ENCODE data around the gene CASZ1.

Gene CASZ1

GRCh38 chr1:10641976-10642375 is 154.5 kb downstream of the CASZ1 start:
- DNase-seq (ENCODE audit: low read depth, low spot score) = no peak
- Histone ChIP-seq H3K27me3 (ENCODE audit: insufficient read depth, insufficient read length) (peaks cover 20% of the 10 kb centered on the region), H3K4me3 (ENCODE audit: insufficient read length, low read depth) (no peak overlapping the region), H3K9me3 (ENCODE audit: insufficient read depth, low read length) (no peaks in the 10 kb centered on the region), H3K4me1 (ENCODE audit: insufficient read depth, insufficient read length) (peaks cover 15% of the 10 kb centered on the region), H3K36me3 (ENCODE audit: insufficient read depth, insufficient read length, low read length) (no peaks in the 10 kb centered on the region), H3K9ac (ENCODE audit: insufficient read length, low read depth) (no peak overlapping the region)
- no peak for TF ChIP-seq YY1 (IDR thresholded peaks at IDR 0.05; ENCODE audit: insufficient read depth, insufficient read length)
- TF ChIP-seq SUZ12 (IDR thresholded peaks at IDR 0.05; ENCODE audit: extremely low read depth, insufficient read depth, insufficient read length) = no peak
- no peak for TF ChIP-seq ZNF274 (IDR thresholded peaks at IDR 0.05; ENCODE audit: low read depth, low read length)

- no peak overlapping the region for H3K4me3 ChIP-seq (ENCODE audit: insufficient read length, low read depth)
- TF ChIP-seq SUZ12 (IDR thresholded peaks at IDR 0.05; ENCODE audit: extremely low read depth, insufficient read depth, insufficient read length) = no peak
Measured at GRCh38 chr1:10640843-10641553, 155.4 kb downstream of the CASZ1 start.

GRCh38 chr1:10639775-10640578 is 156.5 kb downstream of the CASZ1 start:
- Histone ChIP-seq H3K4me3 (ENCODE audit: insufficient read length, low read depth) (peak overlapping the region; percentile 4), H3K9ac (ENCODE audit: insufficient read length, low read depth) (peak overlapping the region; percentile 32), H3K9me3 (ENCODE audit: insufficient read depth, low read length) (no peaks in the 10 kb centered on the region), H3K4me1 (ENCODE audit: insufficient read depth, insufficient read length) (peaks cover 12% of the 10 kb centered on the region), H3K27me3 (ENCODE audit: insufficient read depth, insufficient read length) (peaks cover 20% of the 10 kb centered on the region), H3K36me3 (ENCODE audit: insufficient read depth, insufficient read length, low read length) (no peaks in the 10 kb centered on the region)
- DNase-seq (ENCODE audit: low read depth, low spot score) = no peak
- no peak for TF ChIP-seq SUZ12 (IDR thresholded peaks at IDR 0.05; ENCODE audit: extremely low read depth, insufficient read depth, insufficient read length)
- no peak for TF ChIP-seq ZNF274 (IDR thresholded peaks at IDR 0.05; ENCODE audit: low read depth, low read length)
- TF ChIP-seq YY1 (IDR thresholded peaks at IDR 0.05; ENCODE audit: insufficient read depth, insufficient read length) = no peak

More at GRCh38 chr1:10640843-10641553, 155.4 kb downstream of the CASZ1 start:
- no peak for DNase-seq (ENCODE audit: low read depth, low spot score)
- H3K4me1 ChIP-seq (ENCODE audit: insufficient read depth, insufficient read length) = peaks cover 12% of the 10 kb centered on the region
- peak overlapping the region; percentile 32 for H3K9ac ChIP-seq (ENCODE audit: insufficient read length, low read depth)
- H3K27me3 ChIP-seq (ENCODE audit: insufficient read depth, insufficient read length) = peaks cover 20% of the 10 kb centered on the region
- H3K9me3 ChIP-seq (ENCODE audit: insufficient read depth, low read length) = no peaks in the 10 kb centered on the region
- no peaks in the 10 kb centered on the region for H3K36me3 ChIP-seq (ENCODE audit: insufficient read depth, insufficient read length, low read length)

GRCh38 chr1:10639011-10639774 is 157.3 kb downstream of the CASZ1 start:
- Histone ChIP-seq H3K27me3 (ENCODE audit: insufficient read depth, insufficient read length) (peaks cover 20% of the 10 kb centered on the region), H3K9ac (ENCODE audit: insufficient read length, low read depth) (peak overlapping the region; percentile 67), H3K4me3 (ENCODE audit: insufficient read length, low read depth) (peak overlapping the region; percentile 36), H3K4me1 (ENCODE audit: insufficient read depth, insufficient read length) (peaks cover 15% of the 10 kb centered on the region), H3K36me3 (ENCODE audit: insufficient read depth, insufficient read length, low read length) (no peaks in the 10 kb centered on the region), H3K9me3 (ENCODE audit: insufficient read depth, low read length) (no peaks in the 10 kb centered on the region)
- DNase-seq (ENCODE audit: low read depth, low spot score) = no peak
- TF ChIP-seq YY1 (IDR thresholded peaks at IDR 0.05; ENCODE audit: insufficient read depth, insufficient read length) (no peak), SUZ12 (IDR thresholded peaks at IDR 0.05; ENCODE audit: extremely low read depth, insufficient read depth, insufficient read length) (no peak), ZNF274 (IDR thresholded peaks at IDR 0.05; ENCODE audit: low read depth, low read length) (no peak)

GRCh38 chr1:10638559-10639005 is 157.9 kb downstream of the CASZ1 start:
- H3K36me3 ChIP-seq (ENCODE audit: insufficient read depth, insufficient read length, low read length) = no peaks in the 10 kb centered on the region
- H3K9me3 ChIP-seq (ENCODE audit: insufficient read depth, low read length) = no peaks in the 10 kb centered on the region
- H3K4me1 ChIP-seq (ENCODE audit: insufficient read depth, insufficient read length) = peaks cover 15% of the 10 kb centered on the region
- H3K27me3 ChIP-seq (ENCODE audit: insufficient read depth, insufficient read length) = peaks cover 20% of the 10 kb centered on the region
- peak overlapping the region; percentile 67 for H3K9ac ChIP-seq (ENCODE audit: insufficient read length, low read depth)
- TF ChIP-seq SUZ12 (IDR thresholded peaks at IDR 0.05; ENCODE audit: extremely low read depth, insufficient read depth, insufficient read length) = no peak
- TF ChIP-seq ZNF274 (IDR thresholded peaks at IDR 0.05; ENCODE audit: low read depth, low read length) = no peak
- TF ChIP-seq YY1 (IDR thresholded peaks at IDR 0.05; ENCODE audit: insufficient read depth, insufficient read length) = no peak
- no peak for DNase-seq (ENCODE audit: low read depth, low spot score)
- H3K4me3 ChIP-seq (ENCODE audit: insufficient read length, low read depth) = peak overlapping the region; percentile 36

GRCh38 chr1:10637834-10638558 is 158.4 kb downstream of the CASZ1 start:
- H3K9ac ChIP-seq (ENCODE audit: insufficient read length, low read depth) = peak overlapping the region; percentile 67
- H3K36me3 ChIP-seq (ENCODE audit: insufficient read depth, insufficient read length, low read length) = no peaks in the 10 kb centered on the region
- no peak for TF ChIP-seq YY1 (IDR thresholded peaks at IDR 0.05; ENCODE audit: insufficient read depth, insufficient read length)
- TF ChIP-seq SUZ12 (IDR thresholded peaks at IDR 0.05; ENCODE audit: extremely low read depth, insufficient read depth, insufficient read length) = no peak
- no peak for TF ChIP-seq ZNF274 (IDR thresholded peaks at IDR 0.05; ENCODE audit: low read depth, low read length)
- no peaks in the 10 kb centered on the region for H3K9me3 ChIP-seq (ENCODE audit: insufficient read depth, low read length)
- peak overlapping the region; percentile 36 for H3K4me3 ChIP-seq (ENCODE audit: insufficient read length, low read depth)
- peaks cover 18% of the 10 kb centered on the region for H3K4me1 ChIP-seq (ENCODE audit: insufficient read depth, insufficient read length)
- DNase-seq (ENCODE audit: low read depth, low spot score) = no peak
- peaks cover 20% of the 10 kb centered on the region for H3K27me3 ChIP-seq (ENCODE audit: insufficient read depth, insufficient read length)
